Brain microvascular endothelial cell (primary cell): ENCODE measurements around the gene CYTH4.

Source experiments
- DNase-seq: peaks from one replicate; pipeline ENCODE4 v3.0.0-alpha.2; 2020
- H3K27ac ChIP-seq: fragments of 250-450 bp; sonication (Bioruptor Pico); 2 replicates; pipeline ENCODE4 v1.5.1; 2020; ENCODE audit warnings: mild to moderate bottlenecking, moderate library complexity
- H3K27me3 ChIP-seq: fragments of 250-450 bp; sonication (Bioruptor Pico); replicated peaks from 2 replicates; pipeline ENCODE4 v1.5.1; 2020; ENCODE audit warnings: mild to moderate bottlenecking
- H3K36me3 ChIP-seq: fragments of 250-450 bp; sonication (Bioruptor Pico); replicated peaks from 2 replicates; pipeline ENCODE4 v1.5.1; 2020; ENCODE audit warnings: mild to moderate bottlenecking
- H3K4me3 ChIP-seq: 2 replicates; pipeline ENCODE4 v1.5.1; 2011; ENCODE audit warnings: low read depth, mild to moderate bottlenecking, control low read depth, low read length, moderate library complexity
- in situ Hi-C: cut with HindIII; loops from 2 replicates; pipeline ENCODE4 v1.10.0; 2017; ENCODE audit warnings: low sequenced_read_pairs, low pct_ligation_motif_present
- TF ChIP-seq, protein P1 (sequence below): IDR thresholded peaks from 2 replicates; pipeline ENCODE4 v1.5.1; 2011; ENCODE audit warnings: low read depth, mild to moderate bottlenecking, moderate library complexity, low read length, control low read depth, inconsistent platforms; ENCODE audit errors: missing control alignments

CYTH4 gene

DNA sequence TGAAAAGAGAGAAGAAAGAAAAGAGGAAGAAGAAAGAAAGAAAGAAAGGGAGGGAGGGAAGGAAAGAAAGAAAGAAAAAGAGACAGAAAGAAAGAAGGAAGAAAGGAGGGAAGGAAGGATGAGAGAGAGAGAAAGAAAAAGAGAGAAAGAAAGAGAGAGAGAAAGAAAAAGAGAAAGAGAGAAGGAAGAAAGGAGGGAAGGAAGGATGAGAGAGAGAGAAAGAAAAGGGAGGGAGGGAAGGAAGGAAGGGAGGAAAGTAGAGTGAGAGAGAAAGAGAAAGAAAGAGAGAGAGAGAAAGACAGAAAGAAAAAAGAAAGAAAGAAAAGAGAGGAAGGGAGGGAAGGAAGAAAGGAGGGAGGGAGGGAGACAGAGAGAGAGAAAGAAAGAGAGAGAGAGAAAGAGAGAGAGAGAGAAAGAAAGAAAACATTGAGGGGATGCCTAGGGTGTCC is 26.7 kb upstream of the CYTH4 start:
- Histone ChIP-seq H3K27ac (no peak overlapping the region), H3K36me3 (no peaks in the 10 kb centered on the region), H3K27me3 (no peaks in the 10 kb centered on the region), H3K4me3 (no peak overlapping the region)
- DNase-seq = no peak
- in situ Hi-C loops = no loop called here
- TF ChIP-seq, protein P1, sequence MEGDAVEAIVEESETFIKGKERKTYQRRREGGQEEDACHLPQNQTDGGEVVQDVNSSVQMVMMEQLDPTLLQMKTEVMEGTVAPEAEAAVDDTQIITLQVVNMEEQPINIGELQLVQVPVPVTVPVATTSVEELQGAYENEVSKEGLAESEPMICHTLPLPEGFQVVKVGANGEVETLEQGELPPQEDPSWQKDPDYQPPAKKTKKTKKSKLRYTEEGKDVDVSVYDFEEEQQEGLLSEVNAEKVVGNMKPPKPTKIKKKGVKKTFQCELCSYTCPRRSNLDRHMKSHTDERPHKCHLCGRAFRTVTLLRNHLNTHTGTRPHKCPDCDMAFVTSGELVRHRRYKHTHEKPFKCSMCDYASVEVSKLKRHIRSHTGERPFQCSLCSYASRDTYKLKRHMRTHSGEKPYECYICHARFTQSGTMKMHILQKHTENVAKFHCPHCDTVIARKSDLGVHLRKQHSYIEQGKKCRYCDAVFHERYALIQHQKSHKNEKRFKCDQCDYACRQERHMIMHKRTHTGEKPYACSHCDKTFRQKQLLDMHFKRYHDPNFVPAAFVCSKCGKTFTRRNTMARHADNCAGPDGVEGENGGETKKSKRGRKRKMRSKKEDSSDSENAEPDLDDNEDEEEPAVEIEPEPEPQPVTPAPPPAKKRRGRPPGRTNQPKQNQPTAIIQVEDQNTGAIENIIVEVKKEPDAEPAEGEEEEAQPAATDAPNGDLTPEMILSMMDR = no peak

DNA sequence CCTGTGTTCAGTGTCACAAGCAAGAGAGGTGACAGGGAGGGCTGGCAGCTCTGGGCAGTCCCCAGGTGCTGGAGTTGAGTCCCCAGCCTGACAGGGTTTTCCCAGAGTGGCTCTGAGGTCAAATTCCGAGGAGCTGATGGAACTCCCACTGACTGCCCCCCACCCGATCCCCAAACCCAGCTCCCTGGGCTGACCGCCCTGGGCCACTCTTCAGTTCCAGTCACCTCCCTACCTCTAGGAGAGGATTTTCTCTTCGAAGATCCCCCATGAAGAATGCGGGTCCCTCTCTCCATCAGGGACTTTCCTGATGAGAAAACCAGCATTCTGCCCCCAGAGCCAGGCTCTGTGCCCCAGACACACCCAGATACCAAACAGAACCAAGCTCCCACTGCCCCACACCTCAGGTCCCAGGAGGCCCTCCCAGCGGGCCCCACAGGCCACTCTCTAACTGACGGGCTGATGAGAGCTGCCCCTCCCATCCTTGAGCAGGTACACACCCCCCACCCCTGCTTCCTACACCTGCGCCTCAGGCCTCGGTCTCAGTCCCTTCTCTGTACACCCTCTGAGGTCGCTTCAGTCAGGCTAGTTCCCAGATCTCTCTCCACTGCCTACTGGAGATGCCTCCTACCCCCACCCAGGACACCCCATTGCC is 26.1 kb upstream of the CYTH4 start:
- H3K27ac ChIP-seq = no peak overlapping the region
- TF ChIP-seq, protein P1 = no peak
- H3K27me3 ChIP-seq = no peaks in the 10 kb centered on the region
- H3K36me3 ChIP-seq = no peaks in the 10 kb centered on the region
- no peak overlapping the region for H3K4me3 ChIP-seq
- in situ Hi-C loops = no loop called here
- DNase-seq = no peak

DNA sequence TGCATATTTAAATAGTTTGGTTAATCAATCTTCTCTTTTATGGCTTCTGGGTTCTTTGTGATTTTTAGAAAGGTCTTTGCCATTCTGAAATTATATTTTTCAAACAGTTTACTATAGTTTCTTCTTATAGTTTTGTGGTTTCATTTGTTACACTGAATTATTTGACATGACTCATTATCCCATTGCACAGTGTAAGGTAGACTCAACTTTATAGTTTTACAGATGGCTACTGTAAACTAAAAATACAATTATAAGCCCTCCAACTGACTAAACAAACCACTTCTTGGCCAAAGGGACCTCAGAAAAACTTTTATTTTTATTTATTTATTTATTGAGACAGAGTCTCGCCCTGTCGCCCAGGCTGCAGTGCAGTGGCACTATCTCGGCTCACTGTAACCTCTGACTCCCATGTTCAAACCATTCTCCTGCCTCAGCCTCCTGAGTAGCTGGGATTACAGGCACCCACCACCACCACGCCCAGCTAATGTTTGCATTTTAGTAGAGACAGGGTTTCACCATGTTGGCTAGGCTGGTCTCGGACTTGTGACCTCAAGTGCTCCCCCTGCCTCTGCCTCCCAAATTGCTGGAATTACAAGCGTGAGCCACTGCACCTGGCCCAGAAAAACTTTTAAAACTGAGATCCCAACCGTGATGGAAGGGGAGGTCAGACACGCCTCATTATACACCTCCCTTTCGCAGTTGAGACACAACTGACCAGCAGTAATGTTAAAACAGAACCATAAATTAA is 24.1 kb upstream of the CYTH4 start:
- H3K27me3 ChIP-seq = no peaks in the 10 kb centered on the region
- no peak overlapping the region for H3K4me3 ChIP-seq
- no peak overlapping the region for H3K27ac ChIP-seq
- no peak for DNase-seq
- in situ Hi-C loops = no loop called here
- no peaks in the 10 kb centered on the region for H3K36me3 ChIP-seq
- TF ChIP-seq, protein P1 = no peak

DNA sequence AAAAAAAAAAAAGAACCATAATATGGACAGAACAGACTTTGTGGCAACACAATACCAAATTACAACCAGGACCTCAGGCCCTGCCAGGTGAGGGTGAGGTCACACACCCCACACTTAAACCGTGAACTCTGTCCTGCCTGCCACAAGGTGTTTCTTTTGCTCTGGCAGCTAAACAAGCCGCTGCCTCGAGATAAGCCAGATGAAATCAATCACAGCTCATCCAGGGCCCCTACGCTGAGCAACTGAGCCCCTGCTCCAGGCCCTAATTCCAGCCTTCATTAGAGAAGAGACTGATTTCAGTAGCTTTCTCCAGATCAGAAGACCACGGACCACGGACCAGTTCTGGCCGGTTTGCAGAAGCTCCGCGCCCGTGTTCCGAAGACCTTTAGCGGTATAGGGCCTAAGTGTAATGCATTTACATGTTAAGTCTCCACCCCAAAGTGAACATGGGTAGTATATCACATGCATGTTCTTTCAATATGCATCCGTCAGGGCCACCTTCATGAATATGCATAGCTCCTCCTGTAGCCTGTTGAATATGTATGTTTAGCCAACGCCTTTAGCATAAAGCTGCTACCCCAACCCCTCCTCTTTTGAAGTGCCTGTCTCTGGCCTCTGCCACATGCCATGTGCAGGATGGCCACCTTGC is 23.4 kb upstream of the CYTH4 start:
- Histone ChIP-seq H3K36me3 (no peaks in the 10 kb centered on the region), H3K27ac (no peak overlapping the region), H3K4me3 (no peak overlapping the region), H3K27me3 (no peaks in the 10 kb centered on the region)
- in situ Hi-C loops = no loop called here
- TF ChIP-seq, protein P1 = no peak
- no peak for DNase-seq

DNA sequence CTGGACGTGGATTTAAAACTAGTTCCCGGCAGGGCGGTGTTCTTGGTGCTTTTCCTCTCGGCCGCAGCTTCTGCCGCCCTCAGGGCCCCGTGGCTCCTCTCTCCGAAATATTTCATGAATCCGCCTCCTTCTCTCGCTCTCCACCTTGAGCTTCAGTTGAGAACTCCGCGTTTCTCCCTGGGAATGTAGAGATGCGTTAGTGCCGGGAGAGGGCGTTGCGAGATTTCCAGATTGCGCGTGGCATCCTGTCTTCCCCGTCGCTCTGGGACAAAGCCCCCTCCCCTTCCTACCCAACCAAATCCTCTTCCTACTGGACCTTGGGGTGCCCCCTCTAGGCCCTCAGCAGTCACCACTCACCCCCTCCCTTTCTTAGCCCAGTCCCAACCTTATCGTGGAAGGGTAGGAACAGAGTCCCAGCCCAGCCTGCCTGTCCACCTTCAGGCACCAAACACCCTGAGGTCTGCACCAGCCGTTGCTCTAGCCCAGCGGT is 22.7 kb upstream of the CYTH4 start:
- DNase-seq = peak; percentile 53
- Histone ChIP-seq H3K27me3 (no peaks in the 10 kb centered on the region), H3K27ac (no peak overlapping the region), H3K4me3 (peak overlapping the region; percentile 29), H3K36me3 (no peaks in the 10 kb centered on the region)
- TF ChIP-seq, protein P1 = peak; percentile 81
- in situ Hi-C loops = loop anchor here (5.0 kb wide), 1 partner anchor 82 kb away; no protein-coding TSS in a partner anchor
